Mesenchymal stem cell (in vitro differentiated cells and primary cell): Measurements from ENCODE around the gene SUSD5.
"Not testable (repeated sequence)": the region's sequence is repeated elsewhere in the genome, so short reads cannot be mapped to it uniquely, and the experiment has no call there.

Experiments used
- DNase-seq: peaks from one replicate; pipeline ENCODE4 v3.0.0-alpha.2; 2013
- H2AFZ ChIP-seq: one replicate; pipeline ENCODE4 v1.6.1; 2013; ENCODE audit warnings: low read depth, mild to moderate bottlenecking, control low read depth, inconsistent platforms, low read length, moderate library complexity
- H2AK5ac ChIP-seq: 2 replicates; pipeline ENCODE4 v1.6.1; 2013; ENCODE audit warnings: low read length, moderate library complexity, mild to moderate bottlenecking, inconsistent platforms; ENCODE audit not compliant: severe bottlenecking
- H2BK120ac ChIP-seq: one replicate; pipeline ENCODE4 v1.6.1; 2013; ENCODE audit warnings: low read depth, mild to moderate bottlenecking, inconsistent platforms, low read length, moderate library complexity
- H2BK12ac ChIP-seq, 2 experiments: one replicate each; pipeline ENCODE4 v1.6.1; 2013; ENCODE audit warnings: inconsistent platforms in 2 of 2, low read length in 2 of 2, mild to moderate bottlenecking in 2 of 2, moderate library complexity in 2 of 2, control low read depth in 1 of 2
- H2BK15ac ChIP-seq: one replicate; pipeline ENCODE4 v1.6.1; 2013; ENCODE audit warnings: mild to moderate bottlenecking, low read depth, inconsistent platforms; ENCODE audit not compliant: poor library complexity, severe bottlenecking
- H2BK5ac ChIP-seq: 2 replicates; pipeline ENCODE4 v1.6.1; 2013; ENCODE audit warnings: low read depth, mild to moderate bottlenecking, low read length, control low read depth, inconsistent platforms; ENCODE audit not compliant: poor library complexity, severe bottlenecking
- H3K14ac ChIP-seq, 2 experiments: one replicate each; pipeline ENCODE4 v1.6.1; 2013; ENCODE audit warnings: inconsistent platforms in 2 of 2, low read length in 2 of 2, control low read depth in 1 of 2, mild to moderate bottlenecking in 1 of 2, moderate library complexity in 1 of 2
- H3K18ac ChIP-seq, 2 experiments: one replicate each; pipeline ENCODE4 v1.6.1; 2013; ENCODE audit warnings: inconsistent platforms in 2 of 2, low read length in 2 of 2, control low read depth in 1 of 2, low read depth in 1 of 2, mild to moderate bottlenecking in 1 of 2
- H3K23ac ChIP-seq, 2 experiments: one replicate each; pipeline ENCODE4 v1.6.1; 2013; ENCODE audit warnings: inconsistent platforms in 2 of 2, low read length in 2 of 2, mild to moderate bottlenecking in 2 of 2, moderate library complexity in 2 of 2, control low read depth in 1 of 2
- H3K27ac ChIP-seq: 2 replicates; pipeline ENCODE4 v1.5.1; 2013; ENCODE audit warnings: mild to moderate bottlenecking, moderate library complexity, low read length, control low read depth, inconsistent platforms; ENCODE audit not compliant: poor library complexity, severe bottlenecking
- H3K27me3 ChIP-seq, 2 experiments: 2 replicates each; pipeline versions ENCODE4 v1.6.1 to v1.7.0; 2013; ENCODE audit warnings: low read length in 2 of 2, mild to moderate bottlenecking in 2 of 2, moderate library complexity in 2 of 2, control low read depth in 1 of 2, inconsistent platforms in 1 of 2; ENCODE audit not compliant: control insufficient read depth in 1 of 2, insufficient read depth in 1 of 2
- H3K36me3 ChIP-seq, 2 experiments: 2 replicates each; pipeline versions ENCODE4 v1.6.1 to v1.7.0; 2013; ENCODE audit warnings: low read length in 2 of 2, control low read depth in 1 of 2, inconsistent platforms in 1 of 2, low read depth in 1 of 2, mild to moderate bottlenecking in 1 of 2; ENCODE audit not compliant: insufficient read depth in 2 of 2, control insufficient read depth in 1 of 2
- H3K4ac ChIP-seq, 2 experiments: one replicate each; pipeline ENCODE4 v1.6.1; 2013; ENCODE audit warnings: inconsistent platforms in 2 of 2, low read length in 2 of 2, mild to moderate bottlenecking in 2 of 2, moderate library complexity in 2 of 2, control low read depth in 1 of 2, low read depth in 1 of 2
- H3K4me1 ChIP-seq: 2 replicates; pipeline ENCODE4 v1.6.1; 2013; ENCODE audit warnings: low read depth, low read length, control low read depth; ENCODE audit not compliant: control insufficient read depth, insufficient read depth
- H3K4me2 ChIP-seq: 2 replicates; pipeline ENCODE4 v1.6.1; 2013; ENCODE audit warnings: low read length, mild to moderate bottlenecking, inconsistent platforms; ENCODE audit not compliant: poor library complexity, severe bottlenecking
- H3K4me3 ChIP-seq, 2 experiments: 2 replicates each; pipeline versions ENCODE4 v1.5.1 to v1.7.0; 2013; ENCODE audit warnings: low read length in 2 of 2, mild to moderate bottlenecking in 2 of 2, control low read depth in 1 of 2, low read depth in 1 of 2; ENCODE audit not compliant: insufficient read depth in 1 of 2
- H3K79me1 ChIP-seq: replicated peaks from 2 replicates; pipeline ENCODE4 v1.6.1; 2013; ENCODE audit warnings: mild to moderate bottlenecking, control low read depth, low read length, inconsistent platforms; ENCODE audit not compliant: poor library complexity, severe bottlenecking
- H3K9ac ChIP-seq: 2 replicates; pipeline ENCODE4 v1.7.0; 2013; ENCODE audit warnings: mild to moderate bottlenecking, low read length, moderate library complexity
- H3K9me3 ChIP-seq: 2 replicates; pipeline ENCODE4 v1.7.0; 2013; ENCODE audit warnings: mild to moderate bottlenecking, low read length; ENCODE audit not compliant: control insufficient read depth
- H4K8ac ChIP-seq: one replicate; pipeline ENCODE4 v1.6.1; 2013; ENCODE audit warnings: inconsistent platforms, mild to moderate bottlenecking, low read length, moderate library complexity
- H4K91ac ChIP-seq: one replicate; pipeline ENCODE4 v1.6.1; 2013; ENCODE audit warnings: mild to moderate bottlenecking, low read length, inconsistent platforms
- WGBS: methylation state at CpG from one replicate; pipeline ENCODE4 v1.1.7; 2013; ENCODE audit warnings: mixed read lengths; 5-methylcytosine and 5-hydroxymethylcytosine counted together

The SUSD5 gene

DNA sequence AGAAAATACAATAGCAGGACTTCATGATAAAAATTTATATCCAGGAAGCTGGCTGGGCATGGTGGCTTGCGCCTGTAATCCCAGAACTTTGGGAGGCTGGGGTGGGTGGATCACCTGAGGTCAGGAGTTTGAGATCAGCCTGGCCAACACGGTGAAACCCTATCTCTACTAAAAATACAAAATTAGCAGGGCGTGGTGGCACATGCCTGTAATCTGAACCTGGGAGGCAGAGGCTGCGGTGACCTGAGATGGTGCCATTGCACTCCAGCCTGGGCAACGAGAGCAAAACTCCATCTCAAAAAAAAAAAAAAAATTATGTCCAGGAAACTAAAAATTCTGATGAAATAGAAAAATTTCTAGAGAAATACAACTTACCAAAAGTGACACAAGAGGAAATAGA is 56.0 kb downstream of the SUSD5 start:
- DNase-seq, H2AK5ac ChIP-seq, H3K9ac ChIP-seq, H3K27ac ChIP-seq, H3K4me3 ChIP-seq, H3K4me1 ChIP-seq, H2BK12ac ChIP-seq, H3K4ac ChIP-seq, H3K4me2 ChIP-seq, H4K91ac ChIP-seq, H3K18ac ChIP-seq, H3K79me1 ChIP-seq, H2BK15ac ChIP-seq, H2BK5ac ChIP-seq, H3K9me3 ChIP-seq, H3K36me3 ChIP-seq, H2AFZ ChIP-seq, H3K14ac ChIP-seq, H2BK120ac ChIP-seq, H3K23ac ChIP-seq, H4K8ac ChIP-seq: not testable (repeated sequence)
- peaks cover 0 to 12% of the 10 kb centered on the region in 2 experiments for H3K27me3 ChIP-seq
- 88% methylated on average over 3 of the region's 5 CpGs for WGBS

DNA sequence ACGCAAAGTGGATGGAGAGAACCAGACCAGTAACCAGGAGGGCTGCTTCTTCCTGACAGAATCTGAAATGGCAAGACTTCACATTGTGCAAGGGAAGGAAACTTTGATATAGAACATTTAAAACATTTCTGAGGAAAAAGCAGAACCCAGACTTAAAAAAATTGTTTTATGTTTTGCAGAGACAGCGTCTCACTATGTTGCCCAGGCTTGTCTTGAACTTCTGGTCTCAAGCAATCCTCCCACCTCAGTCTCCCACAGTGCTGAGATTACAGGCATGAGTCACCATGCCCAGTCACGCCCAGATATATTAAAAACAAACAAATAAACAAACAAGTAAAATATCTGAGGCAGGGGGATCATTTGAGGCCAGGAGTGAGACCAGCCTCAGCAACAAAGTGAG is 58.6 kb downstream of the SUSD5 start:
- Histone ChIP-seq H4K91ac (no peak overlapping the region), H2BK12ac (no peak overlapping the region), H3K4me3 (no peak overlapping the region), H2AK5ac (no peak overlapping the region), H3K23ac (no peak overlapping the region), H3K79me1 (no peaks in the 10 kb centered on the region), H4K8ac (no peak overlapping the region), H3K4me1 (no peaks in the 10 kb centered on the region), H3K18ac (no peak overlapping the region), H2AFZ (no peak overlapping the region), H2BK15ac (no peak overlapping the region), H3K27me3 (peaks cover 0 to 12% of the 10 kb centered on the region in 2 experiments), H3K9ac (no peak overlapping the region), H2BK120ac (no peak overlapping the region), H3K27ac (no peak overlapping the region), H3K4me2 (no peak overlapping the region), H3K14ac (no peak overlapping the region), H2BK5ac (no peak overlapping the region), H3K36me3 (no peaks in the 10 kb centered on the region), H3K9me3 (no peaks in the 10 kb centered on the region), H3K4ac (no peak overlapping the region)
- 100% methylated on average over 2 of the region's 3 CpGs for WGBS
- no peak for DNase-seq

DNA sequence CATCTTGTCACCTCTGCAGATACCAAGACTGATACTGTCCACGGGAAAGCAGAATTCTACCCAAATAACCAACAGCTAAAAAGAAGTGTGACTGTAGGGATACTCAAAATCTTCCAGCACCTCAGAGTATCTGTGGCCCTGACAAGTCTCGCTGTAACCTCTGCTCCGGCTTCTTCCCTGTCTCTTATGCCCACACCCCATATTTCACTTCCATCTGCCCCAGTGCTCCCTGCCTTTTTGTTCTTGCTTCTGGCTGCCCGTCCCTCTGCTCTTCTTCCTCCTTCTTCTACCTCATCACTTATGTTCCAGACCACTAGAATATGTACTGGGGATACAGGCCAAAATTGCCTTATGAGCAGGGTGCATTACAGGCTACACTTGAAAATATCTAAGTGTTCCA is 59.4 kb downstream of the SUSD5 start:
- H3K4me1 ChIP-seq, result no peaks in the 10 kb centered on the region
- no peak overlapping the region for H3K14ac ChIP-seq
- no peak overlapping the region for H4K91ac ChIP-seq
- H2BK15ac ChIP-seq, result no peak overlapping the region
- no peak overlapping the region for H2BK5ac ChIP-seq
- no peak overlapping the region for H3K9ac ChIP-seq
- no peaks in the 10 kb centered on the region for H3K36me3 ChIP-seq
- WGBS, result 89% methylated on average over 4 of the region's 4 CpGs
- no peak overlapping the region for H3K18ac ChIP-seq
- no peak overlapping the region for H3K27ac ChIP-seq
- peaks cover 0 to 12% of the 10 kb centered on the region in 2 experiments for H3K27me3 ChIP-seq
- H3K4me3 ChIP-seq, result no peak overlapping the region
- no peak overlapping the region for H4K8ac ChIP-seq
- no peaks in the 10 kb centered on the region for H3K9me3 ChIP-seq
- no peak overlapping the region for H3K4me2 ChIP-seq
- H2BK120ac ChIP-seq, result no peak overlapping the region
- H3K79me1 ChIP-seq, result no peaks in the 10 kb centered on the region
- no peak overlapping the region for H2AFZ ChIP-seq
- no peak overlapping the region for H2BK12ac ChIP-seq
- no peak overlapping the region for H3K4ac ChIP-seq
- no peak overlapping the region for H3K23ac ChIP-seq
- no peak for DNase-seq
- no peak overlapping the region for H2AK5ac ChIP-seq

DNA sequence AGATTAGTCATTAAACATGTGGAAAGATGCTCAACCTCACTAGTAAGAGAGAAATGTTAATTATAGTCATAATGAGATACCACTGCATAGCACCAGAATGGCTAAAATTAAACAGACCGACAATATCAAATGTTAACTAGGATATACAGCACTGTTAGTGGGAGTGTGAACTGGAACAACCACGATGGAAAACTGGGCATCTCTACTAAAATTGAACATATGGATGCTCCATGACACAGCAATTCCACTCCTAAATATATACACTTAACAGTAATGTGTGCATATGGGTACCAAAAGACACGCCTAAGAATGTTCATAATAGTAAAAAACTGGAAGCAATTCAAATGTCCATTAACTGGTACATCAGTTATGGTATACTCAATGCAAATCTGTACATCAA is 63.3 kb downstream of the SUSD5 start:
- 100% methylated on average over 2 of the region's 3 CpGs for WGBS
- Histone ChIP-seq H3K79me1 (no peaks in the 10 kb centered on the region), H3K23ac (no peak overlapping the region), H3K27ac (no peak overlapping the region), H2BK5ac (no peak overlapping the region), H2AFZ (no peak overlapping the region), H2BK120ac (no peak overlapping the region), H3K9ac (no peak overlapping the region), H3K4me1 (no peaks in the 10 kb centered on the region), H3K4ac (no peak overlapping the region), H2BK12ac (no peak overlapping the region), H3K4me3 (no peak overlapping the region), H2AK5ac (no peak overlapping the region), H3K27me3 (peaks cover 0 to 12% of the 10 kb centered on the region in 2 experiments), H3K18ac (no peak overlapping the region), H2BK15ac (no peak overlapping the region), H3K4me2 (no peak overlapping the region), H4K8ac (no peak overlapping the region), H3K14ac (no peak overlapping the region), H3K36me3 (no peaks in the 10 kb centered on the region), H3K9me3 (no peaks in the 10 kb centered on the region), H4K91ac (no peak overlapping the region)
- DNase-seq, result no peak
